ENCODE results near the gene TAAR2.

DNA sequence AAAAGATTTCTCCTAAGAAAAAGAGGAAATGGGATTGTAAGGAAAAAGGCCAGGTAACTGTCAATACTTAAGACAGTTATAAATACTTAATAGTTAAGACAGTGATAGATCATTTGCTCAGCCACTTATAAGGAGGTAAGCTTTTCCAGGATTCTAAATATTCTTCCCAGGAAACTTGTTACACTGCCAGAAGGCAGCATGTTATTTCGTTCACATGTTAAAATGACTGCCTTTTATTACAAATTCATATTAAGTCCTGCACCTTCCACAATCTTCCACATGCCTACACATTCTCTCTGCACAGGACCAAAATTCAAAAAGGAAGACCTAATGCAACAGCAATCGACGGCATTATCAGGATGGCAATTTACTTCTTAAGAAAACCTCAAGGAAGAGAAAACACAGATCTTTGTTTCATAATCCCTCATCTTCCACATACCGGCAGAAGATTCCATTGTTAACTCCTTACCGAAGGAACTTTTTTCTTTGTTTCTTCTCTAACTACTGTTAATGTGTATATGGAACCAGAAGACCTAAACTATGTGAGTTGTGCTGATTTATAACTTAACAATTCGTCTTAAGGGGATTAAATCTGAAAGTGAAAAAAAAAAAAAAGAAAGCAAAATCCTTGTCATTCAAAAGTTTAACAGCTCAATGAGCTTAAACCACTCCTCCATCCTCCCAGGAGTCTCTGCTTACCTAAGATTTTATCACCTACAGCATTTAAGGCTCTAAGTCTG lies 799 bp downstream of the TAAR2 start:
- TF ChIP-seq, protein P1, sequence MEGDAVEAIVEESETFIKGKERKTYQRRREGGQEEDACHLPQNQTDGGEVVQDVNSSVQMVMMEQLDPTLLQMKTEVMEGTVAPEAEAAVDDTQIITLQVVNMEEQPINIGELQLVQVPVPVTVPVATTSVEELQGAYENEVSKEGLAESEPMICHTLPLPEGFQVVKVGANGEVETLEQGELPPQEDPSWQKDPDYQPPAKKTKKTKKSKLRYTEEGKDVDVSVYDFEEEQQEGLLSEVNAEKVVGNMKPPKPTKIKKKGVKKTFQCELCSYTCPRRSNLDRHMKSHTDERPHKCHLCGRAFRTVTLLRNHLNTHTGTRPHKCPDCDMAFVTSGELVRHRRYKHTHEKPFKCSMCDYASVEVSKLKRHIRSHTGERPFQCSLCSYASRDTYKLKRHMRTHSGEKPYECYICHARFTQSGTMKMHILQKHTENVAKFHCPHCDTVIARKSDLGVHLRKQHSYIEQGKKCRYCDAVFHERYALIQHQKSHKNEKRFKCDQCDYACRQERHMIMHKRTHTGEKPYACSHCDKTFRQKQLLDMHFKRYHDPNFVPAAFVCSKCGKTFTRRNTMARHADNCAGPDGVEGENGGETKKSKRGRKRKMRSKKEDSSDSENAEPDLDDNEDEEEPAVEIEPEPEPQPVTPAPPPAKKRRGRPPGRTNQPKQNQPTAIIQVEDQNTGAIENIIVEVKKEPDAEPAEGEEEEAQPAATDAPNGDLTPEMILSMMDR (IDR thresholded peaks at IDR 0.05; ENCODE audit: insufficient read depth, low read length, poor library complexity, severe bottlenecking) = no peak
- TF ChIP-seq EZH2phosphoT487 (conservative IDR thresholded peaks at IDR 0.05; ENCODE audit: low read length) = no peak
